Measurements from ENCODE around the gene XCR1. TPM values are rescaled to one million over a fixed set of nuclear protein-coding genes. Genes with fewer than 3 reads are reported as not detected.
"Not testable (repeated sequence)": the region's sequence is repeated elsewhere in the genome, so short reads cannot be mapped to it uniquely, and the experiment has no call there.

Gene XCR1
- total RNA-seq, 6 experiments from 2014 or later, result not detected

DNA sequence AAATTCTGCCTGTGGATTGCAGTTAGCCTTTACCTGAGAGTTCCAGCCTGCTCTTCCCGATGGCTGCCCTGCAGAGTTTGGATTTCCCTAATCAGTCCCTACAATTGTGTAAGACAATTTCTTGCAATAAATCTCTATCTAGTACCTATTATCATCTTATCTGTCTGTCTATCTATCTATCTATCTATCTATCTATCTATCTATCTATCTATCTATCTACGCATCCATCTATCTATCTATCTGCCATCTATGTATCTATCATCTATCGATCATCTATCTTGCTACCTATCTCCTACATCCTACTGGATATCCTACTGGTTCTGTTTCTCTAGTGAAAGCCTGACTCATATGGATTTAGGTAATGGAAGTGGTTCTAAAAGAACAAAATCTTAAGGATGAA lies 30.4 kb upstream of the XCR1 start:
- peaks cover 4% of the 10 kb centered on the region; the same call in 1 of the 2 replicates for H3K4me1 Mint-ChIP-seq (ENCODE audit: low read depth)
- H3K27ac Mint-ChIP-seq, result no peak overlapping the region
- no peaks in the 10 kb centered on the region for H3K36me3 Mint-ChIP-seq (ENCODE audit: low read depth)
- H3K4me3 Mint-ChIP-seq, result no peak overlapping the region
- H3K9me3 Mint-ChIP-seq, result no peaks in the 10 kb centered on the region
- TF ChIP-seq, protein P1, sequence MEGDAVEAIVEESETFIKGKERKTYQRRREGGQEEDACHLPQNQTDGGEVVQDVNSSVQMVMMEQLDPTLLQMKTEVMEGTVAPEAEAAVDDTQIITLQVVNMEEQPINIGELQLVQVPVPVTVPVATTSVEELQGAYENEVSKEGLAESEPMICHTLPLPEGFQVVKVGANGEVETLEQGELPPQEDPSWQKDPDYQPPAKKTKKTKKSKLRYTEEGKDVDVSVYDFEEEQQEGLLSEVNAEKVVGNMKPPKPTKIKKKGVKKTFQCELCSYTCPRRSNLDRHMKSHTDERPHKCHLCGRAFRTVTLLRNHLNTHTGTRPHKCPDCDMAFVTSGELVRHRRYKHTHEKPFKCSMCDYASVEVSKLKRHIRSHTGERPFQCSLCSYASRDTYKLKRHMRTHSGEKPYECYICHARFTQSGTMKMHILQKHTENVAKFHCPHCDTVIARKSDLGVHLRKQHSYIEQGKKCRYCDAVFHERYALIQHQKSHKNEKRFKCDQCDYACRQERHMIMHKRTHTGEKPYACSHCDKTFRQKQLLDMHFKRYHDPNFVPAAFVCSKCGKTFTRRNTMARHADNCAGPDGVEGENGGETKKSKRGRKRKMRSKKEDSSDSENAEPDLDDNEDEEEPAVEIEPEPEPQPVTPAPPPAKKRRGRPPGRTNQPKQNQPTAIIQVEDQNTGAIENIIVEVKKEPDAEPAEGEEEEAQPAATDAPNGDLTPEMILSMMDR (IDR thresholded peaks at IDR 0.05), result no peak
- DNase-seq, result no peak
- H3K27me3 Mint-ChIP-seq (ENCODE audit: insufficient read depth), result peaks cover 27% of the 10 kb centered on the region

DNA sequence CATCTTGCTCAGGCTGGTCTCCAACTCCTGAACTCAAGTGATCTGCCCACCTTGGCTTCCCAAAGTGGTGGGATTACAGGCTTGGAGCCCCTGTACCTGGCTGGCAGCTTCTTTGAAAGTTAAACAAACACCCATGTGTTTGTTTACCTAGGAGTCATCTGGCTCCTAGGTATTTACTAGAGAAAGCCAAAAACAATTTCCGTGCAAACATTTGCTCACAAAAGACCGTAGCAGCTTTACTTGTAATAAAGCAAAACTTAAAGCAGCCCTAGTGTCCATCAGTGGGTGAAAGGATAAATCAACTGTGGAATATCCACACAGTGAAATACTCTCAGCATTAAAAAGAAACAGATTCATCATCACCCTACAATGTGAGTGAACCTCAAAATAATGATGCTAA lies 29.4 kb upstream of the XCR1 start:
- no peak for DNase-seq
- H3K27ac Mint-ChIP-seq, result no peak overlapping the region
- H3K36me3 Mint-ChIP-seq (ENCODE audit: low read depth), result no peaks in the 10 kb centered on the region
- no peaks in the 10 kb centered on the region for H3K4me1 Mint-ChIP-seq (ENCODE audit: low read depth)
- no peak overlapping the region for H3K4me3 Mint-ChIP-seq
- peaks cover 27% of the 10 kb centered on the region for H3K27me3 Mint-ChIP-seq (ENCODE audit: insufficient read depth)
- H3K9me3 Mint-ChIP-seq, result no peaks in the 10 kb centered on the region
- TF ChIP-seq, protein P1 (IDR thresholded peaks at IDR 0.05), result no peak

DNA sequence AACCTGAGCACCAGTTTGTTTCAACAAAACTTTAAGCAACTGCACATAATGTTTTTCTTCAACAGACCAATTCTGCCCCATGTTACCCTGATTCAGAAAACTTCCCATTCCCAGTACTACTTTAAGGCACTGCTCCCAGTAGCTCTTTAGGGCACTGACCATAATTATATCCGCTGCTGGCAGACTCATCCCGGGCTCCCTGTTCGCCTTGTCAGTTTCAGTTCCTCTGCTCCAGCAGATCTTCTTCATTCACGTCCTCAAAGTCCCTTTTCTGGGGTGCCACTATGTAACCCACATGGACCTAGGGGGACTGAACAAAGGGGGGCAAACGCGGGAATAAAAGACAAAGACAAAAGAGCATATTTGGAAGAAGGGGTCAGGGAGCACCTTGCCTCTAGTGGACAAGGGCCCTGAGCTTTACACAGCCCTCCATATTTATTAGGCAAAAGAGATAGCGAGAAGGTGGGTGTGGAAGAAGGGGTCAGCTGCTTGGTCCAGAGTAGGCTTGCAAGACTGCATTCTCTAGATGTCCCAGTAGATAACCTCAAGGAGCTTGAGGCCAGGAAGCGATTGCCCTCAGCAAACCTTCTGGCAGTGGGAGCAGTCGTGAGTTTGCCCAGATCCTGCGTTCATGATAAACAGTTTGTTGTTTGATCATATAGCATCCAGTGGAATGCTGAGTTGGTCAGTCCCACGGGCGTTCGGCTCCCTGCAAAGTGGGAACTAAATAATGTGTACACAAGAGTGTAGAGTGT lies 26.7 kb upstream of the XCR1 start:
- not testable (repeated sequence) for H3K9me3 Mint-ChIP-seq

DNA sequence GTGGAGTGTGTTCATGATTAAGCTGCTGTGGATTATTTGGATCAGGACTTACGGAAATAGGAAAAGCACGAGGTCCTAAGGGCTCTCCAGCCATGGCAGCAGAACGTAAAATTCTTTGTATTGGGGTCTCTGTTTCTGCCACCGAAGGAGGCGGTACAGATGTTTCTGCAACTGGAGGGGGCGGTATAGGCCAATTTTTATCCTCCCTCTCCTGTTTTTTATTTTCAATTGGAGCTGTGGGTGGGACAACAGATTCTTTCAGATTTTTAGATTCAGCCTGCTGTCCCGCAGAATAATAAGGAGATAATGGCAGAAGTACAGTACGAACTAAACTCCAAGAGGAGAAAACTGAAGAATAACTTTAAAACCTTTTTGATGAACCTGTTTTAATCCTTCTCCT lies 26.0 kb upstream of the XCR1 start:
- DNase-seq; H3K9me3 Mint-ChIP-seq; H3K4me1 Mint-ChIP-seq (ENCODE audit: low read depth); H3K27ac Mint-ChIP-seq; H3K4me3 Mint-ChIP-seq; H3K36me3 Mint-ChIP-seq (ENCODE audit: low read depth): not testable (repeated sequence)
- H3K27me3 Mint-ChIP-seq (ENCODE audit: insufficient read depth), result peaks cover 41% of the 10 kb centered on the region

More for the DNA sequence above, 26.7 kb upstream of the XCR1 start:
- not testable (repeated sequence) for H3K27ac Mint-ChIP-seq; H3K4me1 Mint-ChIP-seq (ENCODE audit: low read depth); DNase-seq; H3K36me3 Mint-ChIP-seq (ENCODE audit: low read depth); H3K4me3 Mint-ChIP-seq
- peaks cover 37% of the 10 kb centered on the region for H3K27me3 Mint-ChIP-seq (ENCODE audit: insufficient read depth)

DNA sequence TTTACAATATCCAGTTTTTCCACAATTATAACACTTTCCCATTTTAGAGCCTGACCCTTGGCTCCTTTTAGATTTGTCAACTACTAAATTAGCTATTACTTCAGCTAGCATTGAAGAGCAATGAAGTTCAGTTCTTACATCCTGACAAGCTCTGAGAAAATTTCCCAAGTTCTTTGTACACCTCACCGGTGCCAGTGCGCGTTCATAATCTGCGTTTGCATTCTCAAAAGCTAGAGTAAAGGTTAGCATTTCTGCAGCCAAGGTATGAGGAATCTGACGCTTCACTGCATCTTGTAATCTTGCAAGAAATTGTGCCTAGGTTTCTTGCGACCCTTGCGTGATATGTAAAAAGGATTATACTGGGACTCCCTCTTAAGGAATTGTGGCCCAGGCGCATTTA lies 25.2 kb upstream of the XCR1 start:
- Mint-ChIP-seq H3K27me3 (ENCODE audit: insufficient read depth) (peaks cover 43% of the 10 kb centered on the region), H3K4me3 (no peak overlapping the region), H3K9me3 (no peaks in the 10 kb centered on the region), H3K27ac (no peak overlapping the region), H3K36me3 (ENCODE audit: low read depth) (no peaks in the 10 kb centered on the region), H3K4me1 (ENCODE audit: low read depth) (no peaks in the 10 kb centered on the region)
- DNase-seq, result no peak
- TF ChIP-seq, protein P1 (IDR thresholded peaks at IDR 0.05), result no peak

DNA sequence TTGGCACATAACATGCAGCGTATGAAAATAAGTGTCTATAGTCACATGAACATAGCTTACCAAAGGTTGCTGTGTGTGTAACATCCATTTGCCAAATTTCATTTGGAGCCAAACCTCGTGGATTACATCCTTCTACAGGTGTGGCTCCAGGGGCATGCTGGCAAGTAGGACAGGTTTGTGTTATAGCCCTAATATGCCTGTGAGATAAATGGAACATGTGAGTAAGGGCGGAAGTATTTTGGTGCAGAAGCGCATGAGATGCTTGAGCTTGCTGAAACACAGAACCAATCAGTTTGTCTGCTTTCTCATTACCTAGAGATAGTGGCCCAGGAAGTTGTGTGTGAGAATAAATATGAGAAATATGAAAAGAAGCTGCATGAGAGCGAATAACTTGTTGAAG lies 21.8 kb upstream of the XCR1 start:
- no peaks in the 10 kb centered on the region for H3K36me3 Mint-ChIP-seq (ENCODE audit: low read depth)
- no peak overlapping the region for H3K4me3 Mint-ChIP-seq
- peaks cover 31% of the 10 kb centered on the region for H3K27me3 Mint-ChIP-seq (ENCODE audit: insufficient read depth)
- TF ChIP-seq, protein P1 (IDR thresholded peaks at IDR 0.05), result no peak
- H3K4me1 Mint-ChIP-seq (ENCODE audit: low read depth), result peaks cover 10% of the 10 kb centered on the region
- no peaks in the 10 kb centered on the region for H3K9me3 Mint-ChIP-seq
- H3K27ac Mint-ChIP-seq, result no peak overlapping the region
- no peak for DNase-seq

DNA sequence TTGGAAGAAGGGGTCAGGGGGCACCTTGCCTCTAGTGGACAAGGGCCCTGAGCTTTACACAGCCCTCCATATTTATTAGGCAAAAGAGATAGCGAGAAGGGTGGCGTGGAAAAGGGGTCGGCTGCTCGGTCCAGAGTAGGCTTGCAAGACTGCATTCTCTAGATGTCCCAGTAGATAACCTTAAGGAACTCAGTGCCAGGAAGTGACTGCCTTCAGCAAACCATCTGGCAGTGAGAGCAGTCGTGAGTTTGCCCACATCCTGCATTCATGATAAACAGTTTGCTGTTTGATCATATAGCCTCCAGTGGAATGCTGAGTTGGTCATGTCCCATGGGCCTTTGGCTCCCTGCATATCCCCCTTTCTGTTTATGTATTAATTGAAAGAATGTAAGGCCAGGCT lies 18.9 kb upstream of the XCR1 start:
- H3K27me3 Mint-ChIP-seq (ENCODE audit: insufficient read depth), result peaks cover 31% of the 10 kb centered on the region
- H3K4me3 Mint-ChIP-seq; H3K9me3 Mint-ChIP-seq; H3K36me3 Mint-ChIP-seq (ENCODE audit: low read depth); DNase-seq; H3K27ac Mint-ChIP-seq: not testable (repeated sequence)
- H3K4me1 Mint-ChIP-seq (ENCODE audit: low read depth), result peaks cover 10% of the 10 kb centered on the region

Measured in HFFc6 (cell line).